NOMO-1 (cell line): Measurements from ENCODE around the gene CBL.
"Not testable (repeated sequence)": the region's sequence is repeated elsewhere in the genome, so short reads cannot be mapped to it uniquely, and the experiment has no call there.

Experiments
- DNase-seq, 2 experiments: peaks; one replicate each; lab custom pipeline; 2025; ENCODE audit not compliant: unreplicated experiment in 2 of 2; lab: John Stamatoyannopoulos, UW

The CBL gene

GRCh38 chr11:119206511-119207414 lies 624 bp downstream of the CBL start:
- peak in 1 of 2 experiments; percentile 8 for DNase-seq

- peak in 1 of 2 experiments; percentile 80 for DNase-seq
These were observed 1.3 kb downstream of the CBL start for GRCh38 chr11:119207415-119207960.

- DNase-seq: no peak
These were observed 3.0 kb downstream of the CBL start for GRCh38 chr11:119209186-119209585.

GRCh38 chr11:119210050-119210449 lies 3.9 kb downstream of the CBL start:
- DNase-seq: no peak

GRCh38 chr11:119218141-119218878 lies 12.2 kb downstream of the CBL start:
- DNase-seq: no peak

GRCh38 chr11:119222308-119222707 lies 16.2 kb downstream of the CBL start:
- no peak for DNase-seq

- DNase-seq: no peak
These were observed 16.8 kb downstream of the CBL start for GRCh38 chr11:119222891-119223290.

GRCh38 chr11:119223856-119224255 lies 17.7 kb downstream of the CBL start:
- no peak for DNase-seq

- DNase-seq: not testable (repeated sequence)
These were observed 22.6 kb downstream of the CBL start for GRCh38 chr11:119228535-119229287.

- DNase-seq: no peak
These were observed 23.1 kb downstream of the CBL start for GRCh38 chr11:119229288-119229672.

GRCh38 chr11:119229741-119230140 lies 23.6 kb downstream of the CBL start:
- DNase-seq: no peak

- no peak for DNase-seq
These were observed 30.4 kb downstream of the CBL start for GRCh38 chr11:119236490-119236889.

GRCh38 chr11:119236891-119237290 lies 30.8 kb downstream of the CBL start:
- DNase-seq: no peak

- peak in 1 of 2 experiments; percentile 22 for DNase-seq
These were observed 31.4 kb downstream of the CBL start for GRCh38 chr11:119237515-119237914.

- no peak for DNase-seq
These were observed 42.9 kb downstream of the CBL start for GRCh38 chr11:119248750-119249670.

- no peak for DNase-seq
These were observed 43.5 kb downstream of the CBL start for GRCh38 chr11:119249671-119250010.

GRCh38 chr11:119251114-119251513 lies 45.0 kb downstream of the CBL start:
- DNase-seq: no peak

GRCh38 chr11:119254239-119254638 lies 48.1 kb downstream of the CBL start:
- DNase-seq: no peak

- no peak for DNase-seq
These were observed 52.0 kb downstream of the CBL start for GRCh38 chr11:119258180-119258579.

GRCh38 chr11:119258983-119259382 lies 52.8 kb downstream of the CBL start:
- peak; percentile 25 to 26 for DNase-seq
